AG04450 (cell line): Measurements from ENCODE around the gene HOMER3. TPM values are rescaled to one million over a fixed set of nuclear protein-coding genes. Genes with fewer than 3 reads are reported as not detected.

Experiments used
- CTCF ChIA-PET: fragments of 300-600, 350-600 bp; formaldehyde crosslinking; extraction: SDS; loops from one replicate; lab custom pipeline; 2022; ENCODE audit warnings: antibody characterized with exemption, inconsistent platforms; lab: Charles Lee
- POLR2A ChIA-PET: fragments of 350-600 bp; formaldehyde crosslinking; extraction: SDS; loops from one replicate; lab custom pipeline; 2021; ENCODE audit warnings: antibody characterized with exemption, inconsistent platforms; lab: Yijun Ruan, JAX
- DNase-seq: peaks from one replicate; pipeline ENCODE4 v3.0.0-alpha.2; 2011; ENCODE audit warnings: low read depth, low spot score
- H3K27ac ChIP-seq: one replicate; pipeline ENCODE4 v1.5.1; 2012; ENCODE audit warnings: low read depth, low read length, control low read depth
- H3K27me3 ChIP-seq: one replicate; pipeline ENCODE4 v1.6.0; 2012; ENCODE audit warnings: low read length; ENCODE audit not compliant: control insufficient read depth, insufficient read depth
- H3K4me3 ChIP-seq: 2 replicates; pipeline ENCODE4 v1.5.1; 2011; ENCODE audit warnings: mild to moderate bottlenecking, low read depth, low read length, control low read depth
- H3K9me3 ChIP-seq: 2 replicates; pipeline ENCODE4 v1.5.1; 2012; ENCODE audit warnings: low read length; ENCODE audit not compliant: control insufficient read depth, insufficient read depth
- polyA plus RNA-seq: library from polyadenylated mRNA; depleted of rRNA; stranded (reverse); fragments of >200 nt; gene quantifications from 2 replicates; pipeline ENCODE4 v1.2.3, GENCODE V29; 2011; rRNA removed
- TF ChIP-seq, protein P1 (sequence below): IDR thresholded peaks from 2 replicates; pipeline ENCODE4 v1.5.1; 2011; ENCODE audit warnings: low read depth, low read length, control low read depth, inconsistent platforms

The HOMER3 gene
- polyA plus RNA-seq, 1 experiment, result 29.0 TPM

DNA sequence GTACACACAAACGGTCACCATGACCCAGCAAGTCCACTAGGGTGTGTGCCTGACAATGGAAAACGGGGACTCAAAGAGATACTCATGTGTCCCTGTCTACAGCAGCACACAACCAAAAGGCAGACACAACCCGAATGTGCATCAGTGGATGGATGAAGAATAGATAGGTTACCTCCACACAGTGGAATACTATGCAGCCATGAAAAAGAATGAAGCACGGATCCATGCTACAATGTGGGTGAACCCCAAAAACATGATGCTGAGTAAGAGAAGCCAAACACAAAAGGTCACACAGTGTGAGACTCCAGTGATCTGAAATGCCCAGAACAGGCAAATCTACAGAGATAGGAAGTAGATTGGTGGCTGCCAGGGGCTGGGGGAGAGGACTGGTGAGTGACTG is 54.0 kb downstream of the HOMER3 start:
- POLR2A ChIA-PET, result no interaction called here
- Histone ChIP-seq H3K4me3 (no peak overlapping the region), H3K27me3 (peaks cover 5% of the 10 kb centered on the region), H3K27ac (no peak overlapping the region), H3K9me3 (no peaks in the 10 kb centered on the region)
- TF ChIP-seq, protein P1, sequence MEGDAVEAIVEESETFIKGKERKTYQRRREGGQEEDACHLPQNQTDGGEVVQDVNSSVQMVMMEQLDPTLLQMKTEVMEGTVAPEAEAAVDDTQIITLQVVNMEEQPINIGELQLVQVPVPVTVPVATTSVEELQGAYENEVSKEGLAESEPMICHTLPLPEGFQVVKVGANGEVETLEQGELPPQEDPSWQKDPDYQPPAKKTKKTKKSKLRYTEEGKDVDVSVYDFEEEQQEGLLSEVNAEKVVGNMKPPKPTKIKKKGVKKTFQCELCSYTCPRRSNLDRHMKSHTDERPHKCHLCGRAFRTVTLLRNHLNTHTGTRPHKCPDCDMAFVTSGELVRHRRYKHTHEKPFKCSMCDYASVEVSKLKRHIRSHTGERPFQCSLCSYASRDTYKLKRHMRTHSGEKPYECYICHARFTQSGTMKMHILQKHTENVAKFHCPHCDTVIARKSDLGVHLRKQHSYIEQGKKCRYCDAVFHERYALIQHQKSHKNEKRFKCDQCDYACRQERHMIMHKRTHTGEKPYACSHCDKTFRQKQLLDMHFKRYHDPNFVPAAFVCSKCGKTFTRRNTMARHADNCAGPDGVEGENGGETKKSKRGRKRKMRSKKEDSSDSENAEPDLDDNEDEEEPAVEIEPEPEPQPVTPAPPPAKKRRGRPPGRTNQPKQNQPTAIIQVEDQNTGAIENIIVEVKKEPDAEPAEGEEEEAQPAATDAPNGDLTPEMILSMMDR, result no peak
- CTCF ChIA-PET, result no interaction called here
- no peak for DNase-seq

- DNase-seq, result no peak
- ChIA-PET CTCF (no interaction called here), POLR2A (interaction anchor here (0.6 to 0.7 kb wide), 2 partner anchors 77 to 198 kb away, joined by 4 to 5 read pairs; no protein-coding TSS in a partner anchor)
- Histone ChIP-seq H3K9me3 (no peaks in the 10 kb centered on the region; the same call in 1 of the 2 replicates), H3K27me3 (no peaks in the 10 kb centered on the region), H3K4me3 (no peak overlapping the region), H3K27ac (no peak overlapping the region)
- TF ChIP-seq, protein P1, result no peak
Observed at GRCh38 chr19:18883526-18884304, 57.3 kb downstream of the HOMER3 start.

DNA sequence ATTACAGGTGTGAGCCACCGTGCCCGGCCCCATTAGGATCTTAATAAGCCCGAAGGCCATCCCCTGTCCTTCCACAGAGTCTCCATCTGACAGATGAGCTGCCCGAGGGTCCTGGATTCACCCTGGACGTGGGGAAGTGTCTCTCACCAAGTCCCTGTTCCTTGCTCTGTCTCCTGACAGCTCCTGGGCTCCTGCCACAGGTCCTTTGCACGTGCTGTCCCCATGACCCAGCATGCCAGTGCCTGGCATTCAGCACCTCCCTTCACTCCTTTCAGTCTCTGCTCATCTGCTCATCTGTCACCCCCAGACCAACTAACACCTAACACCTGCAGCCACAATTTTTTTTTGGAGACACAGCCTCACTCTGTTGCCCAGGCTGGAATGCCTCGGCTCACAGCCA is 59.5 kb downstream of the HOMER3 start:
- Histone ChIP-seq H3K27ac (no peak overlapping the region), H3K27me3 (no peaks in the 10 kb centered on the region), H3K9me3 (peaks cover 17% of the 10 kb centered on the region), H3K4me3 (no peak overlapping the region)
- TF ChIP-seq, protein P1, result no peak
- ChIA-PET POLR2A (no interaction called here), CTCF (interaction anchor here (0.7 kb wide), 1 partner anchor 104 kb away, joined by 4 read pairs; no protein-coding TSS in a partner anchor)
- no peak for DNase-seq

DNA sequence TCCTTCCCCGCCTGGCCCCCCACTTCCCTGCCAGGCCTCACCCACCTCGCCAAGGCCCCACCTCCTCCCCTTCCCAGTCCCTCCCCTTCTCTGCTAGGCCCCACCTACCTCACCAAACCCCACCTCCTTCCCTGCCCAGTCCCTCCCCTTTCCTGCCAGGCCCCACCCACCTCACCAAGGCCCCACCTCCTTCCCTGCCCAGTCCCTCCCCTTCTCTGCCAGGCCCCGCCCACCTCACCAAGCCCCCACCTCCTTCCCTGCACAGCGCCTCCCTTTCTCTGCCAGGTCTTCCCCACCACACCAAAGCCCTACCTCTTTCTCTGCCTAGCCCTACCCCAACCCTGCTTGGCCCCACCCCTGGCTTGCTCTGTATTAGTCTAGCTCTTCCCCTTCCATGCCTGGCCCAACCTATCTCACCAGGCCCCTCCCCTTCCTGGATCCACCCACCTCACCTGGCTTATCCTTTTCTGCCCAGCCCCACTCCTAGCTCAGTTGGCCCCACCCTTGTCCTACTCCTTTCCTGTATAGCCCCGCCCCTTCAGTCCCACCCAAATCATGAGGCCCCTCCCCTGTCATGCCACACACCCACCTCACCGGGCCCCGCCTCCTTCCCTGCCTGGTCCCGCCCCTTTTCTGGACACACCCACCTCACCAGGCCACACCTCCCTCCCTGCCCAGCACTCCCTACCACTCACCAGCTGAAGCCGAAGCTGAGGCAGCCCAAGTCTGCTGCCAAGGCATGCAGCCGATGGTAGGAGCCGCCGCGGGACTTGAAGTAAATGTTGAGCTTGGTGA is 61.2 kb downstream of the HOMER3 start:
- POLR2A ChIA-PET, result no interaction called here
- DNase-seq, result no peak
- CTCF ChIA-PET, result interaction anchor here (0.5 to 0.7 kb wide), 3 partner anchors 107 to 307 kb away, joined by 3 read pairs; no protein-coding TSS in a partner anchor
- Histone ChIP-seq H3K9me3 (peaks cover 17% of the 10 kb centered on the region), H3K27me3 (no peaks in the 10 kb centered on the region), H3K4me3 (no peak overlapping the region), H3K27ac (no peak overlapping the region)
- TF ChIP-seq, protein P1, result no peak

Other genes with a start within 250 kb of the HOMER3 start
- gene COMP, start 149.9 kb downstream of the HOMER3 start, polyA plus RNA-seq, result 0.09 TPM in 2 replicates
- gene UPF1, start 109.3 kb downstream of the HOMER3 start, polyA plus RNA-seq, result 28.2 and 33.2 TPM in 2 replicates
- gene CERS1, start 45.1 kb downstream of the HOMER3 start, polyA plus RNA-seq, result 1.8 and 2.0 TPM in 2 replicates
- 170 and 217 TPM in 2 replicates for gene COPE, start 21.8 kb downstream of the HOMER3 start, polyA plus RNA-seq
- 30.7 and 40.9 TPM in 2 replicates for gene DDX49, start 21.5 kb downstream of the HOMER3 start, polyA plus RNA-seq
- 39.2 and 44.2 TPM in 2 replicates for gene SUGP2, start 92.3 kb upstream of the HOMER3 start, polyA plus RNA-seq
- gene ARMC6, start 92.4 kb upstream of the HOMER3 start, polyA plus RNA-seq, result 18.9 and 26.4 TPM in 2 replicates
- gene SLC25A42, start 122.8 kb upstream of the HOMER3 start, polyA plus RNA-seq, result 3.7 and 4.8 TPM in 2 replicates
- gene TMEM161A, start 197.3 kb upstream of the HOMER3 start, polyA plus RNA-seq, result 16.0 and 21.7 TPM in 2 replicates
- 0.38 and 0.74 TPM in 2 replicates for gene MEF2B, start 229.0 kb upstream of the HOMER3 start, polyA plus RNA-seq